A549 (cell line): ENCODE results near the gene IGIP.

Source experiments
- CTCF ChIP-seq: fragments of >200 bp; sonication (Bioruptor Twin); formaldehyde crosslinking; IDR thresholded peaks from 3 replicates; pipeline ENCODE4 v1.5.1; 2016
- MAFK ChIP-seq: fragments of 450-650 bp; IDR thresholded peaks from 2 replicates; pipeline ENCODE4 v1.6.1; 2014; ENCODE audit not compliant: partially characterized antibody
- PBX3 ChIP-seq: IDR thresholded peaks from 2 replicates; pipeline ENCODE4 v1.6.1; 2012

- TF ChIP-seq CTCF (no peak), PBX3 (no peak), MAFK (no peak)
These were observed 49.8 kb downstream of the IGIP start for GRCh38 chr5:140175367-140176030.
